Astrocyte (in vitro differentiated cells and primary cell): ENCODE results near the gene SLC6A11. TPM values are rescaled to one million over a fixed set of nuclear protein-coding genes. Genes with fewer than 3 reads are reported as not detected.

ENCODE experiments used
- DNase-seq: peaks from one replicate; pipeline ENCODE4 v3.0.0-alpha.2; 2010; ENCODE audit warnings: low read depth
- FAIRE-seq: peaks from 2 replicates; lab custom pipeline; 2011; peaks lifted over from hg19 to GRCh38; lab: Jason Lieb, UNC
- H2AFZ ChIP-seq: 2 replicates; pipeline ENCODE4 v1.6.0; 2012; ENCODE audit warnings: low read depth, low read length, inconsistent platforms
- H3K27ac ChIP-seq: 2 replicates; pipeline ENCODE4 v1.5.1; 2011; ENCODE audit warnings: low read depth, low read length, inconsistent platforms
- H3K27me3 ChIP-seq: 2 replicates; pipeline ENCODE4 v1.6.0; 2011; ENCODE audit warnings: low read length, inconsistent platforms; ENCODE audit not compliant: insufficient read depth
- H3K36me3 ChIP-seq: 2 replicates; pipeline ENCODE4 v1.5.1; 2011; ENCODE audit warnings: low read length, inconsistent platforms; ENCODE audit not compliant: insufficient read depth
- H3K4me1 ChIP-seq: 2 replicates; pipeline ENCODE4 v1.5.1; 2011; ENCODE audit warnings: low read length, inconsistent platforms; ENCODE audit not compliant: insufficient read depth
- H3K4me2 ChIP-seq: 2 replicates; pipeline ENCODE4 v1.6.0; 2012; ENCODE audit warnings: low read length, inconsistent platforms
- H3K4me3 ChIP-seq: 2 replicates; pipeline ENCODE4 v1.5.1; 2011; ENCODE audit warnings: low read depth, mild to moderate bottlenecking, low read length, inconsistent platforms; ENCODE audit not compliant: insufficient read depth
- H3K79me2 ChIP-seq: 2 replicates; pipeline ENCODE4 v1.6.0; 2012; ENCODE audit warnings: mild to moderate bottlenecking, low read length, inconsistent platforms; ENCODE audit not compliant: insufficient read depth
- H3K9ac ChIP-seq: 2 replicates; pipeline ENCODE4 v1.6.0; 2012; ENCODE audit warnings: mild to moderate bottlenecking, low read length, inconsistent platforms
- H3K9me3 ChIP-seq: 2 replicates; pipeline ENCODE4 v1.5.1; 2012; ENCODE audit warnings: low read depth, mild to moderate bottlenecking, low read length, inconsistent platforms; ENCODE audit not compliant: insufficient read depth
- H4K20me1 ChIP-seq: 2 replicates; pipeline ENCODE4 v1.6.0; 2012; ENCODE audit warnings: low read length, inconsistent platforms; ENCODE audit not compliant: insufficient read depth
- H3K27ac Mint-ChIP-seq: one replicate; pipeline ENCODE4 v1.8.0; 2021; ENCODE audit warnings: mild to moderate bottlenecking, mixed read lengths; ENCODE audit not compliant: unreplicated experiment
- H3K27me3 Mint-ChIP-seq: one replicate; pipeline ENCODE4 v1.8.0; 2021; ENCODE audit warnings: low read depth, mixed read lengths; ENCODE audit not compliant: unreplicated experiment
- H3K36me3 Mint-ChIP-seq: one replicate; pipeline ENCODE4 v1.8.0; 2021; ENCODE audit warnings: low read depth, mixed read lengths; ENCODE audit not compliant: unreplicated experiment
- H3K4me1 Mint-ChIP-seq: one replicate; pipeline ENCODE4 v1.8.0; 2021; ENCODE audit warnings: low read depth, mixed read lengths; ENCODE audit not compliant: unreplicated experiment
- H3K4me3 Mint-ChIP-seq: one replicate; pipeline ENCODE4 v1.8.0; 2021; ENCODE audit warnings: mild to moderate bottlenecking, moderate library complexity, mixed read lengths; ENCODE audit not compliant: unreplicated experiment
- H3K9me3 Mint-ChIP-seq: one replicate; pipeline ENCODE4 v1.8.0; 2021; ENCODE audit warnings: mild to moderate bottlenecking, mixed read lengths; ENCODE audit not compliant: unreplicated experiment
- CTCF ChIP-seq: IDR thresholded peaks from 2 replicates; pipeline ENCODE4 v1.5.1; 2011; ENCODE audit warnings: low read depth, mild to moderate bottlenecking, inconsistent platforms, low read length, moderate library complexity; ENCODE audit not compliant: insufficient read depth
- EZH2 ChIP-seq: IDR thresholded peaks from 2 replicates; pipeline ENCODE4 v1.6.1; 2012; ENCODE audit warnings: mild to moderate bottlenecking, low read length, inconsistent platforms; ENCODE audit not compliant: insufficient read depth
- total RNA-seq: library from RNA; stranded (reverse); gene quantifications from 2 replicates; pipeline ENCODE4 v1.2.1, GENCODE V29; 2021

Gene SLC6A11
- total RNA-seq, 1 donor from 2014 or later: 0.34 TPM

GRCh38 chr3:10770547-10770946 lies 45.5 kb upstream of the SLC6A11 start:
- H3K4me1 Mint-ChIP-seq: no peaks in the 10 kb centered on the region
- H3K27me3 Mint-ChIP-seq: peaks cover 70% of the 10 kb centered on the region
- no peak overlapping the region for H3K9ac ChIP-seq
- H3K27ac ChIP-seq: no peak overlapping the region
- no peaks in the 10 kb centered on the region for H3K79me2 ChIP-seq
- H3K27me3 ChIP-seq: peaks cover 13% of the 10 kb centered on the region
- H3K9me3 ChIP-seq: no peaks in the 10 kb centered on the region
- H3K36me3 Mint-ChIP-seq: no peaks in the 10 kb centered on the region
- no peaks in the 10 kb centered on the region for H3K36me3 ChIP-seq
- H3K4me2 ChIP-seq: no peak overlapping the region
- H4K20me1 ChIP-seq: no peaks in the 10 kb centered on the region
- H3K4me3 ChIP-seq: no peak overlapping the region
- H3K4me3 Mint-ChIP-seq: no peak overlapping the region
- TF ChIP-seq CTCF: no peak
- TF ChIP-seq EZH2: no peak
- H3K27ac Mint-ChIP-seq: no peak overlapping the region
- DNase-seq: no peak
- FAIRE-seq: no peak
- H2AFZ ChIP-seq: no peak overlapping the region
- no peaks in the 10 kb centered on the region for H3K4me1 ChIP-seq
- peaks cover 3% of the 10 kb centered on the region for H3K9me3 Mint-ChIP-seq

DNA sequence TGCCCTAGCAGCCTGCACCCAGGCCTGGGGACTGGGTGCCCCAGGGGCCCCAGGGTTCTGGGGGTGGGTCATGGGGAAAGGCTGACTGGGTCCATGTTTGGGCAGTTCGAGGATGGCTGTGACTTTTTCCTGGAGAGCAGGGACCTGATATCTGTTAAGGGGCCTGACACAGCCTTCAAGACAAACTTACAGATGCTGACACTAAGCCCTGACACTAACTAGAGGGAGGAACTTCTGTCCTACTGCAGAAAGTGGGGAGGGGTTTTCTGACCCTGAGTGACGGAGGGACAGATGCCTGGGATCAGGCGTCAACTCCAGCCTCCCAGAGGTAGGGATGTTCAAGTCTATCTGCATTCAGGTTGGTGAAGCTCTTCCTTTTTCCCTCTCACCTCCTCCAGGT lies 45.0 kb upstream of the SLC6A11 start:
- Histone ChIP-seq H3K4me3 (no peak overlapping the region), H4K20me1 (no peaks in the 10 kb centered on the region), H3K27me3 (peaks cover 13% of the 10 kb centered on the region), H3K4me1 (no peaks in the 10 kb centered on the region), H3K9me3 (no peaks in the 10 kb centered on the region), H3K79me2 (no peaks in the 10 kb centered on the region), H3K27ac (no peak overlapping the region), H3K4me2 (no peak overlapping the region), H3K36me3 (no peaks in the 10 kb centered on the region), H2AFZ (no peak overlapping the region), H3K9ac (no peak overlapping the region)
- TF ChIP-seq CTCF (no peak), EZH2 (no peak)
- H3K27me3 Mint-ChIP-seq: peaks cover 70% of the 10 kb centered on the region
- DNase-seq (no peak), FAIRE-seq (no peak)
- no peaks in the 10 kb centered on the region for H3K36me3 Mint-ChIP-seq
- no peaks in the 10 kb centered on the region for H3K4me1 Mint-ChIP-seq
- no peak overlapping the region for H3K4me3 Mint-ChIP-seq
- H3K27ac Mint-ChIP-seq: no peak overlapping the region
- H3K9me3 Mint-ChIP-seq: peaks cover 3% of the 10 kb centered on the region

DNA sequence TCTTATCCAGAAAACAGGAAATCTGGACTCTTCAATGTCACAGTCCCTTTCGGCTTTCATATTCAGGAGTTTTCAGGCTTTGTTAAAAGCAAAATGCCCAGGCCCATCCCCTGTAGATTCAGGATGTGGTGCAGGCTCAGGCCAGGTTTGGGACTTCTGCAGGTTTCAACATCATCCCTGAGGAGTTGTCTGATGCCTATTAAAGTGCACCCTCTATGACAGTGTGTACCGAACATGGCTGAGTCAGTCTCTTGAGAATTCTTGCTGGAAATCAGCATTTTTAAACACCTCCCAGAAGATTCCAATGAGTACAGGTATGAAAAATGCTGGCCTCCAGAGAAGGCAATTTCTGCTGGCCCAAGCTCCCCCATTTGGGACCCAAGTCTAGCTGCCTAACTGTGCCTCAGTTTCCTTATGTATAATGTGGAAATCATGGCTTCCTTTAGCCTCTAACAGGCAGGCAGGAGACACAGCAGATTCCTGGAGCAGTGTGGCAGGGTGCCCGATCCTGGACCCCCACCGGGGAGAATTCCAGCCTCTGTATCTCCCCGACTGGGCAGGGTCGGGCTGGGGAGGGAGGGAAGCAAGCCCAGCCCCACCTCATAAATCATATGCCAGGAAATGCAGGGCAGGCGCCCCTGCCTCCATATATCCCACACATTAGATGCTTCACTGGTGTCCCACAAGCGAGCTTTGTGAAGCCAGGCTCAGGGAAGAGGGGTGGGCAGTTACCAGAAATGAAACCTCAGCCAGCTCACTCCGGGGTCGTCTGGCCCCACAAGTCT lies 44.4 kb upstream of the SLC6A11 start:
- Mint-ChIP-seq H3K27ac (no peak overlapping the region), H3K9me3 (peaks cover 3% of the 10 kb centered on the region), H3K36me3 (peaks cover 1% of the 10 kb centered on the region), H3K4me1 (no peaks in the 10 kb centered on the region), H3K4me3 (no peak overlapping the region), H3K27me3 (peaks cover 70% of the 10 kb centered on the region)
- Histone ChIP-seq H3K4me2 (no peak overlapping the region), H4K20me1 (no peaks in the 10 kb centered on the region), H3K9me3 (no peaks in the 10 kb centered on the region), H3K4me3 (no peak overlapping the region), H3K79me2 (no peaks in the 10 kb centered on the region), H2AFZ (no peak overlapping the region), H3K27me3 (peaks cover 11% of the 10 kb centered on the region), H3K36me3 (no peaks in the 10 kb centered on the region), H3K9ac (no peak overlapping the region), H3K4me1 (no peaks in the 10 kb centered on the region), H3K27ac (no peak overlapping the region)
- DNase-seq (no peak), FAIRE-seq (no peak)
- TF ChIP-seq CTCF (no peak), EZH2 (no peak)
